Measurements from ENCODE around the gene CDH4. TPM values are rescaled to one million over a fixed set of nuclear protein-coding genes. Genes with fewer than 3 reads are reported as not detected.

Gene CDH4
- total RNA-seq, 1 donor from 2014 or later: 12.1 TPM

DNA sequence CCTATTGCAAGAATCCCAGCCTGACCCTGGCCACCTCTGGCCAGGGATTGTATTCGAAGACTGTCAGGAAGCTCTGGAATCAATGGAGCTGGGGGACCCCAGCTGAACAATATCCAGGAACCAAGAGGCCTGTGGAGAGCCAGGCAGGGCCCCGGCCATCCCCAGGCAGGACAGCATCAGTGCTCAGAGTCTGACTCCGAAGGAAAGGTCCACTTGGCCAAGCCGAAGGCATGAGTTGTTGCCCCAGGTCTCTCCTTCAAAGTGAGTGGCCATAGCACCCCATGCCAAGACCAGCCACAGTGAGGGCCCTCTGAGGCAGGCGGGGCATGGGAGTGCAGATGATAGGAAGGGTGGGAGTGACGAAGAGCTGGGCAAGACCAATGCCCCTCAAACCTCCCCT is 193.1 kb downstream of the CDH4 start:
- FAIRE-seq: no peak
- Histone ChIP-seq H3K4me3 (ENCODE audit: low read depth, low read length) (no peak overlapping the region), H3K27me3 (ENCODE audit: control insufficient read depth, insufficient read depth, low read length) (no peaks in the 10 kb centered on the region), H3K36me3 (ENCODE audit: control insufficient read depth, insufficient read depth, low read length) (no peaks in the 10 kb centered on the region)
- DNase-seq (ENCODE audit: low read depth): no peak
- no peak for TF ChIP-seq CTCF (IDR thresholded peaks at IDR 0.05; ENCODE audit: insufficient read depth, low read length, severe bottlenecking)

DNA sequence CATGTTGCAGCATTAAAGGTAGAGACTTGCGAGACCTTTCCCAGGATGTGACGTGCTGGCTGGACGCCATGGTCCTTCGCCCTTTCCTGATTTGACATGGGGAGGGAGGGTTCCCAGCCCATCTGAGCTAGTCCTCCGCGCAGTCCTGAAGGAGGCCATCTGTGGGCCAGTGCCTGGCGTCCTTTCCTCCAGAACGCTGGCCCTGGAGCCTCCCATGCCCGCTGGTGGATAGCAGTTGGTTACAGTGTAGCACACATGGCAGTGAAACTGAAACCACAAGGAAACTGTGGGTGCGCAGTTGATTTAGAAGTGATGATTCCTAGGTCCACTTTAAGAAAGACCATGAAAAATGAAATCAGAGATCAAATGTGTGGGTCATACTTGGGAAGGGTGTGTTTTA is 193.7 kb downstream of the CDH4 start:
- no peak for TF ChIP-seq CTCF (IDR thresholded peaks at IDR 0.05; ENCODE audit: insufficient read depth, low read length, severe bottlenecking)
- Histone ChIP-seq H3K27me3 (ENCODE audit: control insufficient read depth, insufficient read depth, low read length) (no peaks in the 10 kb centered on the region), H3K36me3 (ENCODE audit: control insufficient read depth, insufficient read depth, low read length) (no peaks in the 10 kb centered on the region), H3K4me3 (ENCODE audit: low read depth, low read length) (no peak overlapping the region)
- DNase-seq (ENCODE audit: low read depth): no peak
- FAIRE-seq: no peak

GRCh38 chr20:61447952-61448351 is 195.9 kb downstream of the CDH4 start:
- DNase-seq (ENCODE audit: low read depth) (no peak), FAIRE-seq (no peak)
- no peak overlapping the region for H3K4me3 ChIP-seq (ENCODE audit: low read depth, low read length)
- no peaks in the 10 kb centered on the region for H3K36me3 ChIP-seq (ENCODE audit: control insufficient read depth, insufficient read depth, low read length)
- no peak for TF ChIP-seq CTCF (IDR thresholded peaks at IDR 0.05; ENCODE audit: insufficient read depth, low read length, severe bottlenecking)
- H3K27me3 ChIP-seq (ENCODE audit: control insufficient read depth, insufficient read depth, low read length): no peaks in the 10 kb centered on the region

DNA sequence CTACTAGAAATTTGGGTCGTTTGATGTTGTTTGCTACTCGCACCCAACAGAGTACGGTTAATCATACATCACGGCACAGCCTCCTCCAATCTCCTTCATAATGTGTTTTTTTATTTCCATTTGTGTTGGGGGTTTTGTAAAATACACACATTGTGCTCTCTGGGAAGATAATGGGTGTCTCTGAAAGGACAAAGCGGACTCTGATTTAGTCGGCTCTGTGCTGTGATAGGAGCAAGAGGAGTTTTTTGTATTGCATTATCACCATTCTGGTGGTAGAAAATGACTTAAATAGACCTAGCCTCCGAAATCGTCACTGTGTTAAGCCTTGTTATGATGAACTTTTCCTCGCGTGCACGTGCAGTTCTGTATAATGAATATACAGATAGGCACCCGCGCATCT is 196.3 kb downstream of the CDH4 start:
- Histone ChIP-seq H3K4me3 (ENCODE audit: low read depth, low read length) (no peak overlapping the region), H3K36me3 (ENCODE audit: control insufficient read depth, insufficient read depth, low read length) (no peaks in the 10 kb centered on the region), H3K27me3 (ENCODE audit: control insufficient read depth, insufficient read depth, low read length) (no peaks in the 10 kb centered on the region)
- no peak for TF ChIP-seq CTCF (IDR thresholded peaks at IDR 0.05; ENCODE audit: insufficient read depth, low read length, severe bottlenecking)
- DNase-seq (ENCODE audit: low read depth): no peak
- FAIRE-seq: no peak

DNA sequence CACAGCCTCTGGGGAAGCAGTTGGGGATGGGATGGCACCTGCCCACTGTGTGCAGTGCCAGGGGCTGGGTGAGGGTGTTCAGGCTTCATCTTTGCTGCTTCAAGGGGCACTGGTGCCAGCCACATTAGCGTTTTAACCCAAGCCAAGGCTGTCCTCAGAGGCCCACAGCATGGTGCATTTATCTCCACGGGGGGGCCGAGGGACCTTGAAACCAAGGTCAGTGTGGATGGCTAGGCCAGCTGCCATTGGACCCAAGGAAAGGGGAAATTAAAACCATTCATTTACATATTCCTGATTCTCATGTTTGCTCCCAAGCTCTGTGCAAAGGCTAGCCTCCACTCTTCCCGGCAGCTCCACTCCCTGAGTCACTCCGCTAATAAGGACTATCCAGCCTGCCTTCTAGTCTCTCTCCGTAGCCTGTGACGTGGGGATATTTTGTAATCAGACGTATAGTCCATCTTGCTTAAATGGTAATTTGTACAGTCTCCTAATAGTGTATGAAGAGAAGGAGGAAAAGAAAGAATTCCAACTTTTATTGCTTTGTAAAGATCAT is 197.1 kb downstream of the CDH4 start:
- Histone ChIP-seq H3K36me3 (ENCODE audit: control insufficient read depth, insufficient read depth, low read length) (no peaks in the 10 kb centered on the region), H3K4me3 (ENCODE audit: low read depth, low read length) (no peak overlapping the region), H3K27me3 (ENCODE audit: control insufficient read depth, insufficient read depth, low read length) (no peaks in the 10 kb centered on the region)
- no peak for TF ChIP-seq CTCF (IDR thresholded peaks at IDR 0.05; ENCODE audit: insufficient read depth, low read length, severe bottlenecking)
- no peak for FAIRE-seq
- DNase-seq (ENCODE audit: low read depth): no peak

DNA sequence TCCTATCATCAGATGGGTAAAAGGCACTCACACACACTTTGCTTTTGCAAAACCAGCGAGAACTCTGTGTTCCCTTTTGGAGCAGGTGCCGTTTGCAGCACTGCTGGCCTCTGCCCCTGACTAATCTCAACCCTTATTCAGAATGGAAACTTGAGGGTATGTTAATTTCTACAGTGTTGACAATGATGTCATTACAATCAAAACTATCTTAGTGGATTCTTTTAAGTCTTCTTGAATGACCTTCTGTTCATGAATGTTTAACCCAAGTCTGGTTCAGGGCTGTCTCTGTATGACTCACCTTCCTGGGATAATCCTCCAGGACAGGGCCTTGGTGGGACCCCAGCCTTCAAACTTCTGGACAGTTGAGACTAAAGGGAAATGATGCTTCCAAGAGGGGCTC is 197.9 kb downstream of the CDH4 start:
- FAIRE-seq (no peak), DNase-seq (ENCODE audit: low read depth) (no peak)
- no peaks in the 10 kb centered on the region for H3K36me3 ChIP-seq (ENCODE audit: control insufficient read depth, insufficient read depth, low read length)
- TF ChIP-seq CTCF (IDR thresholded peaks at IDR 0.05; ENCODE audit: insufficient read depth, low read length, severe bottlenecking): no peak
- no peaks in the 10 kb centered on the region for H3K27me3 ChIP-seq (ENCODE audit: control insufficient read depth, insufficient read depth, low read length)
- no peak overlapping the region for H3K4me3 ChIP-seq (ENCODE audit: low read depth, low read length)
